ENCODE data around the gene TGFBR1. TPM values are rescaled to one million over a fixed set of nuclear protein-coding genes. Genes with fewer than 3 reads are reported as not detected.
A peak's percentile ranks its signal among the peaks of the same experiment; 100 is the strongest.

Gene TGFBR1
- total RNA-seq, 1 donor from 2014 or later = 29.0 TPM

- no peak for TF ChIP-seq CTCF (conservative IDR thresholded peaks at IDR 0.05; ENCODE audit: low read depth, low read length)
- no peak overlapping the region for H3K4me3 ChIP-seq (ENCODE audit: low read depth, low read length)
- no peak for DNase-seq (ENCODE audit: low read depth)
These were observed 76.3 kb downstream of the TGFBR1 start for GRCh38 chr9:99181206-99181605.

DNA sequence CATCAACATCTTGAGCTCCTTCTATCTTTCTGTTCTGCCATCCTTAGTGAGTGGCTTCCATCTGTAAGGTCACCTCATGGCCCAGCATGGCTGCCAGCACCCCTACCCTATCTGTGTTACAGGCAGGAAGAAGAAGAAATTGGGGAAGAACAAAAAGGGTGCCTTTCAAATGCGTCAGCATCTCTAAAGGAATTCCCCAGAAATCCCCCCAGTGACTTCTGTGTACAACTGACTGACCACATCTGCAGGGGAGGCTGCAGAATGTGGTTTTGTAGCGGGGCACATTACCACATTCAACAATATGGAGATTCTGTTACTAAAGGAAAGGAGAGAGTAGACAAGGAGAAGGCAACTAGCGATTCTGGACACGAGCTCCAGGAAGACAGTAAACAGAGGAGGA, 76.7 kb downstream of the TGFBR1 start:
- TF ChIP-seq CTCF (conservative IDR thresholded peaks at IDR 0.05; ENCODE audit: low read depth, low read length) = no peak
- no peak for DNase-seq (ENCODE audit: low read depth)
- no peak overlapping the region for H3K4me3 ChIP-seq (ENCODE audit: low read depth, low read length)

- DNase-seq (ENCODE audit: low read depth) = no peak
- no peak overlapping the region for H3K4me3 ChIP-seq (ENCODE audit: low read depth, low read length)
- no peak for TF ChIP-seq CTCF (conservative IDR thresholded peaks at IDR 0.05; ENCODE audit: low read depth, low read length)
These were observed 77.4 kb downstream of the TGFBR1 start for GRCh38 chr9:99182356-99182755.

DNA sequence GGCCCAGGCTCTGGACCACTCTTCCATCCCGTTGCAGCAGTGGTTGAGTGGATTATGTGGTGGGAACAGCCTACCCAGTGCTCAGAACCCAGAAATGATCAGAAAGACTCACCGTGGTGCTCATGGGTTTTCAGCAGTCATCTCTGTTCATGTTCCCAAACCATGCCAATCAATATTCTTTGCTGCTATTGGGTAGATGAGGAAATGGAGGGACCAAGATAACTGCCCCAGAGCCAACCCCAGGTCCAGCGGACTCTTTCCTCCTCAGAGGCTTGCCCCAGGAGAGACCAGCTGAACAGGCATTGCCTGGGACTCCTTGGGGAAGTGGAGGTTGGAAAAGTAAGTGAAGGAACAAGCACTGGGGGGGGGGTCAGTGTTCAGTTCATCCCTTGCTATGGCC, 78.7 kb downstream of the TGFBR1 start:
- TF ChIP-seq CTCF (conservative IDR thresholded peaks at IDR 0.05; ENCODE audit: low read depth, low read length) = no peak
- H3K4me3 ChIP-seq (ENCODE audit: low read depth, low read length) = no peak overlapping the region
- no peak for DNase-seq (ENCODE audit: low read depth)

DNA sequence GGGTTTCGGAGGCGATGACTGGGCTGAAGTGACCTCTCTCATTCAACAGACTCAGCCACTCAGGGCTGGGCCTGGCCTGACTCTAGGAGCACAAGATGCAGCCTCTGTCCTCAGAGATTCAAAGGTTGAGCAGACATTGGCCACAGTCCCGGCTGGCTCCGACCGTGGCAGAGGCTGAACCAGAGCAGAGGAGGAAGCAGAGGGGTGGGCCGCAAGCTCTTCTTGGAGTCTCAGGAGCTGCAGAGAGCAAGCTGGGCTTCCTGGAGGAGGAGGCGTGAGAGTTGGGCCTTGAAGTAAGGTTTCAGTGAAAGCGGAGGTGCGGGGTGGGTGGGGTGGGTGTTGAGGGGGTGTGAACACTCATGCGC, 79.2 kb downstream of the TGFBR1 start:
- TF ChIP-seq CTCF (conservative IDR thresholded peaks at IDR 0.05; ENCODE audit: low read depth, low read length) = no peak
- no peak overlapping the region for H3K4me3 ChIP-seq (ENCODE audit: low read depth, low read length)
- no peak for DNase-seq (ENCODE audit: low read depth)

GRCh38 chr9:99184475-99185347, 79.8 kb downstream of the TGFBR1 start:
- peak overlapping the region; percentile 59 for H3K4me3 ChIP-seq (ENCODE audit: low read depth, low read length)
- TF ChIP-seq CTCF (conservative IDR thresholded peaks at IDR 0.05; ENCODE audit: low read depth, low read length) = peak; percentile 98
- peak; percentile 74 for DNase-seq (ENCODE audit: low read depth)

GRCh38 chr9:99185348-99185632, 80.4 kb downstream of the TGFBR1 start:
- peak overlapping the region; percentile 59 for H3K4me3 ChIP-seq (ENCODE audit: low read depth, low read length)
- no peak for TF ChIP-seq CTCF (conservative IDR thresholded peaks at IDR 0.05; ENCODE audit: low read depth, low read length)
- DNase-seq (ENCODE audit: low read depth) = no peak

All from epithelial cell of proximal tubule (primary cell).